Occipital lobe (tissue), 2 donors: Measurements from ENCODE around the gene MXRA8. TPM values are rescaled to one million over a fixed set of nuclear protein-coding genes. Genes with fewer than 3 reads are reported as not detected.
A peak's percentile ranks its signal among the peaks of the same experiment; 100 is the strongest.

ENCODE experiments used
- DNase-seq: peaks from one replicate; lab custom pipeline; 2025; lab: John Stamatoyannopoulos, UW
- total RNA-seq: library from RNA; depleted of rRNA; stranded (reverse); fragments of >200 nt; gene quantifications from one replicate; pipeline ENCODE4 v1.2.3, GENCODE V29; 2014

MXRA8 gene
- total RNA-seq, 1 donor from 2014 or later, result 11.5 TPM

DNA sequence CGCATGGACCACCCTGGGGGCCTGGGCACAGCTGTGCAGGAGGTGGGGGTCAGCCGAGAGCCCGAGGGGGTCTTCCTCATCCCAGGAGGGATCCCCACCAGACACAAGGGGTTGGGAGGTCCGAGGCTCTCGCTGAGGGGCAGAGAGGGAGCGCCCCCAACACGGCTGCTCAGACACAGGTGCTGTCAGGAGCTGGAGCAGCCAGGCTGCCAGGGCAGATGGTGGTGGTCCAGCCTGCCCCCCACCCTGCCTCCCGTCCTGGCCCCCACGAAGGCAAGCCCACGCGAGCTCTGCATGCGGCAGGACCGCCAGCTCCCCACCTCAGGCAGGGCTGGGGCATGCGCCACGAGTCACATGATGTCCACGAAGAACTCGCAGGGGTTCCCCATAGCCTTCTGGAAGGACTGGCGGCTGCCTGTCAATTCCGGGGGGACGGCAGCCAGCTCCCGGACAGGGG lies 22.5 kb downstream of the MXRA8 start:
- no peak for DNase-seq

DNA sequence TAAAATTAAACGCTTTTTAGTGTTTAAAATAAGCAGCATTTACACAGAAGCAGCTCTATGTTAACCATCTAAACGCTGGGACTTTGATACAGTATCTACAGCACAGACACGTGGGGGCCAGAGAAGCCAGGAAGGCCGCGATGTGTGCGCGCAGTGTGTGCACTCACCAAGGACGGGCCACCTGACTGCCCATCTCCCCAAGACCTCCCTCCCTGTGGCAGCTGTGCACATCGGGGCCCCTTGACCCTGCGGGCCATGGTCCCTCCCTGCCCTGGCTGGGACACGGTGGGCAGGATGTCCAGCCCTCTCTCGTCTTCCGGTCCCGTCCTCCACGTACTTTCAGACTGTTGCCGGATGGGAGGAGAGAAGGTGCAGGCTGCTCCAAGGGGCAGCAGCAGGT lies 23.1 kb downstream of the MXRA8 start:
- DNase-seq, result no peak

DNA sequence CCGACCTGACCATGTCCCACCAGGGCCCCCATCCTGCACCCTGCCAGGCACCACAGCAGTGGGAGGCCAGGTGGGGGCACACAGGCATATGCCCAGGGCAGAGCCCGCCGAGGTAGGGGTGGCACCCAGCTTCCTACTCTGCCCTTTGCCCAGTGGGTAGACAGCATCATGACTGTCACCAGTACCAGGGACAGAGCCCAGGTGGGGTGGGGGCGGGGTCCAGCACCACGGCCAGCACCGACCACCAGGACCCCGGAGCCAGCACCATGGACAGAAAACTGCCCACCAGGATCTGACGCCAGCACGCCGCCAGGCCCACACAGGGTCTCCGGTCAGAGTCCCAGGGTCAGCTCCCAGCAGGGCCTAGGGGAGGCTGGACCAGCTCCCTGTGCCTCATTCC lies 23.5 kb downstream of the MXRA8 start:
- no peak for DNase-seq

DNA sequence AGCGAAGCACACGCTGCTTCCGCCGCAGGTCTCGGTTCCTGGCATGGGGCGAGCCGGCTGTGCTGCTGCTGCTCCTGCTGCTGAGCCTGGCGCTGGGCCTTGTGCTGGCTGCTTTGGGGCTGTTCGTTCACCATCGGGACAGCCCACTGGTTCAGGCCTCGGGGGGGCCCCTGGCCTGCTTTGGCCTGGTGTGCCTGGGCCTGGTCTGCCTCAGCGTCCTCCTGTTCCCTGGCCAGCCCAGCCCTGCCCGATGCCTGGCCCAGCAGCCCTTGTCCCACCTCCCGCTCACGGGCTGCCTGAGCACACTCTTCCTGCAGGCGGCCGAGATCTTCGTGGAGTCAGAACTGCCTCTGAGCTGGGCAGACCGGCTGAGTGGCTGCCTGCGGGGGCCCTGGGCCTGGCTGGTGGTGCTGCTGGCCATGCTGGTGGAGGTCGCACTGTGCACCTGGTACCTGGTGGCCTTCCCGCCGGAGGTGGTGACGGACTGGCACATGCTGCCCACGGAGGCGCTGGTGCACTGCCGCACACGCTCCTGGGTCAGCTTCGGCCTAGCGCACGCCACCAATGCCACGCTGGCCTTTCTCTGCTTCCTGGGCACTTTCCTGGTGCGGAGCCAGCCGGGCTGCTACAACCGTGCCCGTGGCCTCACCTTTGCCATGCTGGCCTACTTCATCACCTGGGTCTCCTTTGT lies 24.7 kb downstream of the MXRA8 start:
- DNase-seq, result no peak

DNA sequence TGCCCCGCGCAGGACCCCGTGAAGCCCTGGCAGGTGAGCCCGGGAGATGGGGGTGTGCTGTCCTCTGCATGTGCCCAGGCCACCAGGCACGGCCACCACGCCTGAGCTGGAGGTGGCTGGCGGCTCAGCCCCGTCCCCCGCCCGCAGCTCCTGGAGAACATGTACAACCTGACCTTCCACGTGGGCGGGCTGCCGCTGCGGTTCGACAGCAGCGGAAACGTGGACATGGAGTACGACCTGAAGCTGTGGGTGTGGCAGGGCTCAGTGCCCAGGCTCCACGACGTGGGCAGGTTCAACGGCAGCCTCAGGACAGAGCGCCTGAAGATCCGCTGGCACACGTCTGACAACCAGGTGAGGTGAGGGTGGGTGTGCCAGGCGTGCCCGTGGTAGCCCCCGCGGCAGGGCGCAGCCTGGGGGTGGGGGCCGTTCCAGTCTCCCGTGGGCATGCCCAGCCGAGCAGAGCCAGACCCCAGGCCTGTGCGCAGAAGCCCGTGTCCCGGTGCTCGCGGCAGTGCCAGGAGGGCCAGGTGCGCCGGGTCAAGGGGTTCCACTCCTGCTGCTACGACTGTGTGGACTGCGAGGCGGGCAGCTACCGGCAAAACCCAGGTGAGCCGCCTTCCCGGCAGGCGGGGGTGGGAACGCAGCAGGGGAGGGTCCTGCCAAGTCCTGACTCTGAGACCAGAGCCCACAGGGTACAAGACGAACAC lies 25.4 kb downstream of the MXRA8 start:
- no peak for DNase-seq

DNA sequence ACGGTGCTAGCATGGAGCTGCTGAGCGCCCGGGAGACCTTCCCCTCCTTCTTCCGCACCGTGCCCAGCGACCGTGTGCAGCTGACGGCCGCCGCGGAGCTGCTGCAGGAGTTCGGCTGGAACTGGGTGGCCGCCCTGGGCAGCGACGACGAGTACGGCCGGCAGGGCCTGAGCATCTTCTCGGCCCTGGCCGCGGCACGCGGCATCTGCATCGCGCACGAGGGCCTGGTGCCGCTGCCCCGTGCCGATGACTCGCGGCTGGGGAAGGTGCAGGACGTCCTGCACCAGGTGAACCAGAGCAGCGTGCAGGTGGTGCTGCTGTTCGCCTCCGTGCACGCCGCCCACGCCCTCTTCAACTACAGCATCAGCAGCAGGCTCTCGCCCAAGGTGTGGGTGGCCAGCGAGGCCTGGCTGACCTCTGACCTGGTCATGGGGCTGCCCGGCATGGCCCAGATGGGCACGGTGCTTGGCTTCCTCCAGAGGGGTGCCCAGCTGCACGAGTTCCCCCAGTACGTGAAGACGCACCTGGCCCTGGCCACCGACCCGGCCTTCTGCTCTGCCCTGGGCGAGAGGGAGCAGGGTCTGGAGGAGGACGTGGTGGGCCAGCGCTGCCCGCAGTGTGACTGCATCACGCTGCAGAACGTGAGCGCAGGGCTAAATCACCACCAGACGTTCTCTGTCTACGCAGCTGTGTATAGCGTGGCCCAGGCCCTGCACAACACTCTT lies 26.2 kb downstream of the MXRA8 start:
- DNase-seq, result no peak

DNA sequence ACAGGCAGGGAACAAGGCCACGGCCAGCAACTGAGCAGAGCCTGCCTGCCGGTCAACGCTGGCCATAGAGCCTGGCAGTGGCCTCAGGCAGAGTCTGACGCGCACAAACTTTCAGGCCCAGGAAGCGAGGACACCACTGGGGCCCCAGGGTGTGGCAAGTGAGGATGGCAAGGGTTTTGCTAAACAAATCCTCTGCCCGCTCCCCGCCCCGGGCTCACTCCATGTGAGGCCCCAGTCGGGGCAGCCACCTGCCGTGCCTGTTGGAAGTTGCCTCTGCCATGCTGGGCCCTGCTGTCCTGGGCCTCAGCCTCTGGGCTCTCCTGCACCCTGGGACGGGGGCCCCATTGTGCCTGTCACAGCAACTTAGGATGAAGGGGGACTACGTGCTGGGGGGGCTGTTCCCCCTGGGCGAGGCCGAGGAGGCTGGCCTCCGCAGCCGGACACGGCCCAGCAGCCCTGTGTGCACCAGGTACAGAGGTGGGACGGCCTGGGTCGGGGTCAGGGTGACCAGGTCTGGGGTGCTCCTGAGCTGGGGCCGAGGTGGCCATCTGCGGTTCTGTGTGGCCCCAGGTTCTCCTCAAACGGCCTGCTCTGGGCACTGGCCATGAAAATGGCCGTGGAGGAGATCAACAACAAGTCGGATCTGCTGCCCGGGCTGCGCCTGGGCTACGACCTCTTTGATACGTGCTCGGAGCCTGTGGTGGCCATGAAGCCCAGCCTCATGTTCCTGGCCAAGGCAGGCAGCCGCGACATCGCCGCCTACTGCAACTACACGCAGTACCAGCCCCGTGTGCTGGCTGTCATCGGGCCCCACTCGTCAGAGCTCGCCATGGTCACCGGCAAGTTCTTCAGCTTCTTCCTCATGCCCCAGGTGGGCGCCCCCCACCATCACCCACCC lies 27.0 kb downstream of the MXRA8 start, which contains the start of gene TAS1R3:
TAS1R3 (plus strand) TSS at position 213 of the 898 bp plus-strand sequence; CDS start at position 279, 66 bp downstream.
- no peak for DNase-seq

DNA sequence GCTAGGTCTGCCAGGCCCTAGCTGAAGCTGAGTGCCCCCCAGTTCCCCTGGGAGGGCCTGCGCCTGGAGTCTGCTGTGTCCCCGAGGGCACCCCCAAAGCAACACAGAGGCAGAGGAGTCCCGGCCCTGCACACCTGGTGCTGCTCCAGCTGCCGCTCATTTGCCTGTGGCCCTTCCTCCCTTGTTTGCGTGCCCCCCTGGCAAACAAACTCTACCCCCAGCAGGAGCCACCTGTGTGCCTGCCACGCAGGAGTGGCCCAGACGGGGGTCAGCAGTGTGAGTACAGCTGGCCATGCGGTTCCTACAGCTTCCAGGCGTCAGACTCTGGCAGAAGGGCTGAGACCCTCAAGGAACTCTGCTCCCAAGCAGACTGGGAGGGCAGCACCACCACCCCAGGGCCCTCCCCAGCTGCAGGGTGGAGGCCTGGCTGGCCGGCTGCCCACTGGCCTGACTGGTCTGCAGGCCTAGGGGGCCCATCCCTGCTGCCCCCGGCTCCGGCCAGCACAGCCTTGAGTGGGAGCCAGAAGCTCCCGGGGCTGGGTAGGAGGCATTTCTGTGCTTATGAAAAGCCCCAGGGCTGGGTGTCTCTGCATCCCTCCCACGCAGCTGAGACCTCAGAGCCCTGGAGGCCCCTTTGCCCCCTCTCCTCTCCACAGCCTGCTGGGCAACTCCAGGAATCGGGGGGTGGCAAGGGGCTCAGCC lies 27.8 kb downstream of the MXRA8 start:
- DNase-seq, result no peak

DNA sequence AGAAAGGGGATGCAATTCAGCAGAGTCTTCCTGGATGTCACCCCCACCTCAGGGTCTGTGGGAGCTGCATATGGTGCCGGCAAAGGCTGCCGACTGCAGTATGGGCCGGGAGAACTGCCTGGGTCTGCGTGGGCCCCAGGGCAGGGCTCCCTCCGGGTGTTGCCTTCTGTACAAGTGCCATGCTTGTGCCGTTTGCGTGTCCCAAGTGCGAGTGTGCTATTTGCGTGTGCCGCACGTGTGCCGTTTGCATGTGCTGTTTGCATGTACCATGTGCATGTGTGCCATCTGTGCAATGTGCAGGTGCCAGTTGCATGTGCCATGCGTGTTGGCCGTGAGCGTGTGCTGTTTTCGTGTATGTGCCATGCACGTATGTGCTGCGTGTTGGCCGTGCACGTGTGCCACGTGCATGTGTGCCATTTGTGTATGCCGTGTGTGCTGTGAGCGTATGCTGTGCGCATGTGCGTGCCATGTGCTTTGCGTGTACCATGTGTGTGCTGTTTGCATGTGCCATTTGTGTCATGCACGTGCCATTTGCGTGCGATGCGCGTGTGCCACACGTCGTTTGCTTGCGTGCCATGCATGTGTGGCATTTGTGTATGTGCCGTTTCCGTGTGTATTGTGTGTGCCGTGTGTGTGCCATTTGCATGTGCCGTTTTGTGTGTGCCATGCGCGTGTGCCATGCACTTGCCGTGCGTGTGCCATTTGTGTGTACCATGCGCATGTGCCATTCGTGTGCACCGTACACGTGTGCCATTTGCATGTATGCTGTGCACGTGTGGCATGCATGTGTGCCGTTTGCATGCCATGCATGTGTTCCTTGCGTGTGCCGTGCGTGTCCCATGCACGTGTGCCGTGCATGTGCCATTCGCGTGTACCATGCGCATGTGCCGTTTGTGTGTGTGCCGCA lies 28.8 kb downstream of the MXRA8 start:
- DNase-seq, result no peak

DNA sequence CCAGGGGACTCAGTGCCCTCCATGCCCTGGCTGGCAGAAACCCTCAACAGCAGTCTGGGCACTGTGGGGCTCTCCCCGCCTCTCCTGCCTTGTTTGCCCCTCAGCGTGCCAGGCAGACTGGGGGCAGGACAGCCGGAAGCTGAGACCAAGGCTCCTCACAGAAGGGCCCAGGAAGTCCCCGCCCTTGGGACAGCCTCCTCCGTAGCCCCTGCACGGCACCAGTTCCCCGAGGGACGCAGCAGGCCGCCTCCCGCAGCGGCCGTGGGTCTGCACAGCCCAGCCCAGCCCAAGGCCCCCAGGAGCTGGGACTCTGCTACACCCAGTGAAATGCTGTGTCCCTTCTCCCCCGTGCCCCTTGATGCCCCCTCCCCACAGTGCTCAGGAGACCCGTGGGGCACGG lies 30.1 kb downstream of the MXRA8 start:
- DNase-seq, result no peak

DNA sequence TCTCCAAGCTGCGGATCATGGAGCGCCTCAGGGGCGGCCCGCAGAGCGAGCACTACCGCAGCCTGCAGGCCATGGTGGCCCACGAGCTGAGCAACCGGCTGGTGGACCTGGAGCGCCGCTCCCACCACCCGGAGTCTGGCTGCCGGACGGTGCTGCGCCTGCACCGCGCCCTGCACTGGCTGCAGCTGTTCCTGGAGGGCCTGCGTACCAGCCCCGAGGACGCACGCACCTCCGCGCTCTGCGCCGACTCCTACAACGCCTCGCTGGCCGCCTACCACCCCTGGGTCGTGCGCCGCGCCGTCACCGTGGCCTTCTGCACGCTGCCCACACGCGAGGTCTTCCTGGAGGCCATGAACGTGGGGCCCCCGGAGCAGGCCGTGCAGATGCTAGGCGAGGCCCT lies 31.1 kb downstream of the MXRA8 start:
- no peak for DNase-seq

DNA sequence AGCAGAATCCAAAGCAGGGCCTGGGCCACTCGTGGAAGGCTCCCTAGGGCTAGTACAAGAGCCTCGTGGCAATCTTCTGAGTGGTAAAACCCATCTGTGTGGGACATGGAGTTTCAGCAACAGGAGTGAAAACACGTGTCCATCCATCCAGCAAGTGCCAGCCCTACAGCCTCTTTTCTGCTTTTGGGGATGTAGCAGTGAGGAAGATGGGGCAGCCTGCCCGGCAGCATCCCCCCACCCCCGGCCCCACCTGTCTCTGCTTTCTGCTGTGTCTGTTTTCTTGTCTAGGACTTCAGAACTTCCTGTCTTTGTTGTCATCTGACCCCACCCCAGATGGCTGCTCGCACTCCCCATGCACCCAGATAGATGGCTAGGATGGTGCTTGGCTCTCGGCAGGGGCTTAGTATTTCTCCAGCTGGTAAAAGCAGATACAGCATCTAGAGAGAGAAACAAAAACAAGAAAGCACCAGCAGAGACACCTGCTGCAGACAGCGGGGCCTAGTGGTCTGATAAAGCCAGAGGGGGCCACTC lies 32.2 kb downstream of the MXRA8 start:
- DNase-seq, result no peak

DNA sequence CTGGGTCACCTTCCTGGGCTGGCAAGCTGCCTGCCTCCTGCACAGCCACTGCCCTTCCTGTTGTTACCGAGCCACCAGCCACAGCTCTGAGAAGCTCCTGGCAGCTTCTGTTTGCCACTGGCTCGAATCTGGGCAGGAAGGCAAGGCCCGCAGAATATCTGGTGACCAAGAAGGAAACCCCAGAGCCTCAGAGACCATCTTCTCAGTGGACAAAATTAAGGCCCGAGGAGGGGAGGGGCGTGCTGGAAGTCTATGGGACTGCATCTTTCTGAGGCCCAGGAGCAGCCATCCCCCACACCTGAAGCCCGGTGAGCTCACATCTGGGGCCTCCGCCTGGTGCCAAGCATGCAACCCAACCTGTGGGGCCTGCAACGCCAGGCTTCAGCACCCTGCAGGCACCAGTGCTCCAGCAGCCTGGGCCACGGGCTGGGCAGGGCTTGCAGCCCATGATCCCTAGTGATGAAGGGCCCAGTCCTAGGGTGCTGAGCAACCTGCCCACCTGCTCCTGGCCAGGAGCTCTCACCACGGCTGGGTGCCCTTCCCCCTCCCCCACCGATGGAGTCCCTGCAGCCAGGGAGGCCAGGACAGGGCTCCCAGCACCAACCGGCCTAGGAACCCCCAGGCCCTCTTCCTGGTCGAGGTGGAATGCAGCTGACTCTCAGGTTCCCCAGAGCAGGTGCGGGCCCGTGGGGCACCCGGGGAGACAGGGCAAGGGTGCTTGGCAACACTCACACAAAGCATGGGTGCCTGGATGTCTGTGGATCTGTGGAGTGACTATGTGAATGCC lies 32.9 kb downstream of the MXRA8 start:
- no peak for DNase-seq

DNA sequence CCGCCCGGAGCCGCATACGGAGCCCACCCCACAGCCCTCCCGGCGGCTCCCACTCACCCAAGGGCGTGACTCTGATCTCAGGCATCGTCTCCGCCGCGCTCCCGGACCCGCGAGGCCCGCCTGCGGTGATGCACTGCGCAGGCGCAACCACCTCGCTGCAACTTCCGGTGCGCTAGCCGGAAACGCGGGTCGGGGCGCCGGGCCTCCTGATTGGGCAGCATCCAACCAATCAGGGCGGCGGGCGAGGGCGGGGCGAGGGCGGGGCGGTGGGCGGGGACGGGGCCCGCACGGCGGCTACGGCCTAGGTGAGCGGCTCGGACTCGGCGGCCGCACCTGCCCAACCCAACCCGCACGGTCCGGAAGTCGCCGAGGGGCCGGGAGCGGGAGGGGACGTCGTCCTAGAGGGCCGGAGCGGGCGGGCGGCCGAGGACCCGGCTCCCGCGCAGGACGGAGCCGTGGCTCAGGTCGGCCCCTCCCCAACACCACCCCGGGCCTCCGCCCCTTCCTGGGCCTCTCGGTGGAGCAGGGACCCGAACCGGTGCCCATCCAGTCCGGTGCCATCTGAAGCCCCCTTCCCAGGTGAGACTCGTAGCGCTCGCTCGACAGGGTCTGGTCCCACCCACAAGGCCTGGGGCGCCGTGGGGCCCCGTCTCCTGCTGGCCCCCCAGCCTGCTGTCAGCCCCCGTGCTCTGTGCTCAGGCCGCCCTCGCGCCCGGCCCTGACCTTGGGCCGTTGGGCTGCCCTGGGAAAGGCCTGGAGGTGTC lies 33.6 kb downstream of the MXRA8 start, which contains the start of the genes CPTP and INTS11:
CPTP (plus strand) TSS at position 279 of the 764 bp plus-strand sequence. CDS start 2,109 bp downstream, outside the sequence.
INTS11 (minus strand) TSS at position 137 of the 764 bp plus-strand sequence; CDS start at position 85, 52 bp downstream.
- peak; percentile 84 for DNase-seq

DNA sequence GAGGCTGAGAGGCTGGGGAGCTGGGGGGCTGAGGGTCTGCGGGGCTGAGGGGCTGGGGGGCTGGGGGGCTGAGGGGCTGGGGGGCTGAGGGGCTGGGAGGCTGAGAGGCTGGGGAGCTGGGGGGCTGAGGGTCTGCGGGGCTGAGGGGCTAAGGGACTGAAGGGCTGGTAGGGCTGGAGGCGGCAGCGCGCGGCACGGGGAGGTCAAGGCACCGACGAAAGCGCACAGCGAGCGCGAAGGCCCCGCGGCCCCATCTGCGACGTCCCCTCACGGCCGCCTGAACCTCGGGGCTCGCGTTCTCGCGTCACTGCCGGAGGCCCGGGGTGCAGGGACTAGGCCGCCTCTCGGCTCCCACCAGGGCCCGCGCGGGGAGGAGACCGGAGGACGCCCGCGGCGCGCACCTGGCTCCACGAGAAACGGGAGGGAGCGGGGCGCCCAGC lies 34.3 kb downstream of the MXRA8 start:
- no peak for DNase-seq

DNA sequence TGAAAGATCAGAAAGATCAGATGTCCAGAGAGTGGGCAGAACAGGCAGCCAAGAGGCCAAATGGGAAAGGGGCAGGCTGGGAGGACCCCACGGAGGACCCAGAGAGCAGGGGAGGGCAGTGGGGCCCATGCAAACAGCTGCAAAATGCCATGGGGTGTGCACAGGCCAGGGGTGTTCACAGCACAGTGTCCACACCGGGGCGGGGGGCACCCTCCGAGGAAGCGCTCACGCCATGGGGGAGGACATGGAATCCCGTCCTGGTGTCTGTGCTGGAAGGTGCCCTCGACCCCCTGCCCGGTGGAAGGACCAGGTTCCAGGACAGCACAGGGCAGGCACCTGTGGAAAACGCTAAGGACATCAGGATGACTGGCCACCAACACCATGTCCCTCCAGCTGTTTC lies 35.4 kb downstream of the MXRA8 start:
- no peak for DNase-seq

DNA sequence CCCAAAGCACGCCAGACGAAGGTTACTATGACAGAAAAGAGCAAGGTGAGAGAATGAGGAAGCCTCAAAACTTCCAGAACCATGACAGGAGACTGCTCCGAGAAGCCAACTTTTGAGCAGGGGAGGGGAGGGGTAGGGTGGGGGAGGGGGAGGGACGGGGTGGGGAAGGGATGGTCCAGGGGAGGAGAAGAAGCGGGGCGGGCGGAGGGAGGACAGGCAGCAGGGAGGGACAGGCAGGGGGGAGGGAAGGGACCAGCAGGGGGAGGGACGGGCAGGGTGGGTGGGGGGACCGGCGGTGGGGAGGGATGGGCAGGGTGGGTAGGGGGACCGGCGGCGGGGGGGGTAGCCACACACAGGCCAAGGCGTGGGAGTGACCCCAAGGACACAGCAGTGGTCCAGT lies 35.9 kb downstream of the MXRA8 start:
- no peak for DNase-seq
